CD4-positive, alpha-beta T cell treated with Interleukin-17A for 1 hour (primary cell): ENCODE data around the gene CLBA1.

Experiments
- DNase-seq: peaks from one replicate; pipeline ENCODE4 v3.0.0-alpha.2; 2020

Gene CLBA1

GRCh38 chr14:105006831-105007592, 21.4 kb downstream of the CLBA1 start:
- DNase-seq: no peak

DNA sequence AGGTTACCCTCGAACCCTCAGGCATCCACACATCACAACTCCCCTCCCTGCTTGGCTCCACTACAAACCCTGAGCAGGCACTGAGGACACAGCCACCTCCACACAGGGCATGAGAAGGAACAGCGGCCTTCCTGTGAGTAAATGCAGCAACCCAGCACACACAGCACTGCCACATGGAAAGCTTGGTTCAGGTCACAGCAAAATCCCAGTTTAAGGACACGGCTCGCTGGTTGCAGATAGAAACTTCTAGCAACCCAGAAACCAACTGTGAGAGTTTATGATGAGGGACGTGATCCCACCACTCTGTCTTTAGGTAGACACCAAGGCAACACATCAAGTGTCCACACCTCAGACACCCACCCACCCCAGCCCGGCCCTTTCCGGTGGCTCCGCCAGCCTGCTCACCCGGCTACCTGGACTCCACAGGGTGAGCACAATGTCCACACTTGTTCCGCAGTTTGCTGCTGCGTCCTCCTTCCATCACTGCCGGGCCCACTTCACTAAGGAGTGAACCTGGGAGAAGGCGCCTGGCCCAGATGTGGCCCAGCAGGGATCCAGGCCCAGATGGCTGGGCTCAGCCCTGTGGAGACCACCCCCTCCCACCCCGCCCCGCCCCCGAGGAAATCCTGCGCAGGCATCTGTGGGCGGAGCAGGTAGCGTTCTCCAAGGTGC, 22.1 kb downstream of the CLBA1 start:
- DNase-seq: no peak

- no peak for DNase-seq
Observed at GRCh38 chr14:105010106-105010505, 24.5 kb downstream of the CLBA1 start.

- no peak for DNase-seq
Observed at GRCh38 chr14:105010891-105011291, 25.3 kb downstream of the CLBA1 start.

GRCh38 chr14:105011312-105011990, 25.9 kb downstream of the CLBA1 start:
- no peak for DNase-seq

DNA sequence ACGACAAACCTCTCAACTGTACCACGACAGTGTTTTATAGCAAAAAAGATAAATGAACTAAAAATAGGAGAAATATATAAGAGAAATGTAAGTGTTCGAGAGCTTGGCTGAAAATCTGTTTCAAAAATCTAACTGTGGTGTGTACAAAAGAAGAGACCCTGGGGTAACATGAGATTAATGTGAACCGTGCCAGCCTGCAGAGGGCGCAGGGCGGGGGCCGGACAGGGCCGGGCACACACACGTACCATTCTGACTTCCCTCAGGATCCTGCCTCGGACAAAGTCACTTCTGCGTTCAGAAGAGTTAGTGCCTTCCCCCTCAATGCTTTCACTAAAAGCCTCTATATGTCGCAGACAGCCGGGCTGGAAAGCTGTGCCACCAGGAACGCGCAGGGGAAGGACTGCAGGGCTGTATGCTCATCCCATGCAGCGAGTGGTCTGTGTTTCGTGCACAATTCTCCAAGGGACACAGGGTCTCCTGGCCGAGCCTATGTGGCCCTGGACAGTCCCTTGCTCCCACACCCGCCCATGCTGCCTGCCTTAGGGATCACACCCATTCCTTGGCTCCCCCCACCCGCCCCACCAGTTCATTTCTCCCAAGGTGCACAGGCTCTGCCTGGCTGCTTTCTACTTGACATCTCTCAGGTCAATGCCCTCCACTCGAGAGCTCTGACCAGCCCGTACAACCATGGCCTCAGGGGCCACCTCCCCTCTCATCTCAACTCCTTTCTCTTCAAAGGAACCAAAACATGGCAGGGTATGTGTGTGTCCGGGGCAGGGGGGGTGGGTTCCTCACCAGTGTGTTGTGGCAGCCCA, 26.8 kb downstream of the CLBA1 start:
- no peak for DNase-seq

- no peak for DNase-seq
Observed at GRCh38 chr14:105013150-105013785, 27.7 kb downstream of the CLBA1 start.

DNA sequence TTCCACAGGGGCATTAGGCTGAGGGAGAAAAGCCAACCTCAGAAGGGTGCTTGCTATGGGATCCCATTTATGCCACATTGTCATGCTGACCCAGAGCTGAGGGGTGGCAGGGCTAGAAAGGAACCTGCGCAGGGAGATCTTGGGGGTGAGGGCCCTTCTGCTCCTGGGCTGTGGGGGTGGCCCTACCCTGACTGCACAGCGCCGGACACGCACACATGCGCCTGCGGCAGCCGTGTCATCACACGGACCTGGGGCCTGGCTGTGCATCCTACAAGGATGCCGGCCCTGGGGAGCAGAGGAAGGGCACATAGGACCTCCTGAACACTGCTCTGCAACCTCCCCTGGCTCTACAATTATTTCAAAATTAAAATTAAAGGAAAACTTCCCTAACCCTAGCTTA, 28.4 kb downstream of the CLBA1 start:
- DNase-seq: no peak

DNA sequence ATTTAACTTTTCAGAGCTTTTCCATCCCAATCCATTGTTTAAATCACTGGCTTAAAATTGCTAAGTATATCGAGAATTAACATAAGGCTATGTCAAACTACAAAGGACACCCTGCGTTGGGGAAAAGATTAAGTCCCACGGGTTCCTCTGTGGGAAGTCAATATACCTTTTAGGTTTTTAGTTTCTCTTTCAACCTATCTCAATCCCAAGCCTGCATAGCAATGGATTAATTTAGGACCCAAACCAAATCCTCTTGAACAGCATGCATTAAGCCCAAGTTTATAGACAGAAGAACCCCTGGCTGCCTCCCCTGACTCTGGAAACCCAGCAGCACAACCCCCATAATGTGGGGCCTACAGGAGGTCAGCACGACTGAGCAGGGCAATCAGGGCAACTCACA, 29.0 kb downstream of the CLBA1 start:
- no peak for DNase-seq

GRCh38 chr14:105015242-105015641, 29.7 kb downstream of the CLBA1 start:
- DNase-seq: peak; percentile 40

GRCh38 chr14:105015905-105016304, 30.3 kb downstream of the CLBA1 start:
- DNase-seq: no peak

- DNase-seq: no peak
Observed at GRCh38 chr14:105018414-105018813, 32.8 kb downstream of the CLBA1 start.

GRCh38 chr14:105019861-105020814, 34.5 kb downstream of the CLBA1 start:
- peak; percentile 76 for DNase-seq

DNA sequence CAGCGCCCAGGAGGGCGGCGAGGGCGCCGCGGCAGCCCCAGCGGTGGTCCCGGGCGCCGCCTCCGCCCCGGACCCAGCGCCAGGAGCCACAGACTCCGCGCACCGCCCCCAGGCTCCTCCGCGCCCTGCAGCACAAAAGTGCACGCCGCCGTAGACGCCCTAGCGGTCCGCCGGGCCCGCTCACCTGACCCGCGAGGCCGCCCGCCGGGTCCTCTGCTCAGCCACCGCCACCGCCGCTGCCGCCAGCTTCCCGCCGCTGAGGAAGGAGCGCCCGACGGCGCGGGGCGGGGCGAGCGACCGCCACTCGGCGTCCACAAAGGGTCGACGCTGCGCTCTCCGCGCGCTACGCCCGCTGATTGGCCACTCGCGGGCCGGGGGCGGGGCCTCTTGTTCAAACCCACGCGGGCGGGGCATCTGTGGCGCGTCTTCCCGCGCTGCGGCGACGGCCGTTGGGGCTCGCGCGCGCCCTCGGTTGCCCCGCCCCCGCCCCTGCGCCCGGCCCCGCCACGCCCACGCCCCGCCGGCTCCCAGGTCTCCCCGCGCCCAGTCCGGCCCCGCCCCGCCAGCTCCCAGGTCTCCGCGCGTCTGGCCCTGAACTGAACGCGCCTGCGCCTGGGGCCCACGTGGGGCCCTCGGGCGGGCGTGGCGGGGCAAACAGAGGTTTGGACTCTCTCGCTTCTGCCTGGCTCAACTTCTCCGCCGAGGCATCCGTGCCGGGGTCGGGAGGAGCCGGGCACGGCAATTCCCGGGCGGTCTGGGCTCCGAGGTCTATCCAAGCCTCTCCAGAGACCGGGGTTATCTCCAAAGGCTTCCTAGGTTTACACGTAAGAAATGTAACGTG, 35.4 kb downstream of the CLBA1 start, which contains the start of gene CDCA4:
Gene CDCA4, minus strand, starts transcription at position 269 of the 841 bp plus-strand sequence. CDS start 9,154 bp downstream, outside the sequence.
- DNase-seq: peak; percentile 97

GRCh38 chr14:105021656-105022275, 36.2 kb downstream of the CLBA1 start:
- no peak for DNase-seq

DNA sequence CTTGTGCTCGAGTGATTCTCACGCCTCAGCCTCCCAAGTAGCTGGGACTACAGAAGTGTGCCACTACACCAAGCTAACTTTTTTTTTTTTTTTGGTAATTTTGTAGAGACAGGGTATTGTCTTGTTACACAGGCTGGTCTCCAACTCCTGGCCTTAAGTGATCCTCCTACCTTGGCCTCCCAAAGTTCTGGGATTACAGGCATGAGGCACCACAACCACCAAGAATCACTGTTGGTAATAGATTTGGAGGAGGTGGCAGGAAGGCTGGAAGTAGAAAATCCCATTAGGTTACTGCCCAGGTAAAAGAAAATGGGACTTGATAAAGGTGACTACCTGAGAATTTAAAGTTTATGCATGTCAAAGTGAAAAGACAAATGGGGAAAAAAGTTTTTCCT, 36.7 kb downstream of the CLBA1 start:
- no peak for DNase-seq

GRCh38 chr14:105023144-105023543, 37.6 kb downstream of the CLBA1 start:
- no peak for DNase-seq

DNA sequence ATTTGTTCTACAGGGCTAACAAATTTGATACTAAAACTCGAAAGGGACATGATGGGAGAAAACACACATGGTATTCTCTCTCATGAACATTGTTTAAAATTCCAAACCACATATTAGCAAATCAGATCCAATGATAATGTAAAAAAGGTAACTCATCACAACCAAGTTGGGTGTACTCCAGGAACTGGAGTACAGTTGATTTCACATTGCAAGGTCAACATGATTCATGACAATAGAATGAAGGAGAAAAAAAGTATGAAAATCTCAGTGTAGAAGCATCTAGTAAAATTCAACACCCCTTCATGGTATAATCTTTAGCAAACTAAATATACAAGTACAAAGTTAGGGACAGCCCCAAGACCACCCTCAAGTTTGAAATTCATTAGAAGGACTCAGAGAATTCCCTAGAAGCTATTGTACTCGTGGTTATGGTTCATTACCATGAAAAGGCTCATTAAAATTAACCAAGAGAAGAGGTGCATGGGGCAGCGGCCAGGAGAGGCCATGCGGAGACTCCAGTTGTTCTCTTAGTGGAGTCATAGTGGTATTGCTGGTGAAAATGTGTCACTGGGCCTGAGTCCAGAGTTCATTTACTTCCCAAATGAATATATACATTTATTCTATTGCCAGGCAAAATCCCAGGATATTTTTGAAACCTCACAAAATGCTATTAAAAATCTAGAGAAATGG, 38.3 kb downstream of the CLBA1 start:
- no peak for DNase-seq

GRCh38 chr14:105025429-105025828, 39.8 kb downstream of the CLBA1 start:
- DNase-seq: no peak
